Adipose tissue (tissue), 3 donors: ENCODE measurements around the gene SLC35E4. TPM values are rescaled to one million over a fixed set of nuclear protein-coding genes. Genes with fewer than 3 reads are reported as not detected.
"Not testable (repeated sequence)": the region's sequence is repeated elsewhere in the genome, so short reads cannot be mapped to it uniquely, and the experiment has no call there.

Source experiments
- H3K27ac ChIP-seq: one replicate; pipeline ENCODE4 v1.5.1; 2013; ENCODE audit warnings: low read depth, low read length
- WGBS, 3 donors: extraction: QIAGEN DNeasy Blood & Tissue Kit; methylation state at CpG; one replicate each; pipeline ENCODE4 v1.1.7; 2013; 5-methylcytosine and 5-hydroxymethylcytosine counted together
- polyA plus RNA-seq, 3 donors: library from polyadenylated mRNA; stranded (reverse); fragments of 200-250 nt; gene quantifications; one replicate each; pipeline ENCODE4 v1.2.3, GENCODE V29; 2013
- donor health status: healthy with polysubstance abuse.
- donor health status: Bipolar disorder and iron deficiency.
- donor health status: healthy.

The SLC35E4 gene
- polyA plus RNA-seq: 1 to 10 TPM; 1.1 to 3.6 (median 1.3) TPM

GRCh38 chr22:30635273-30636225 lies at the start of gene SLC35E4:
SLC35E4 (plus strand) TSS chr22:30635781; CDS start chr22:30636451, 670 bp downstream.
- H3K27ac ChIP-seq: peak within 1 kb of the TSS; percentile 91
- WGBS, 3 donors: 1% methylated on average over 66 to 75 of the region's 75 CpGs

DNA sequence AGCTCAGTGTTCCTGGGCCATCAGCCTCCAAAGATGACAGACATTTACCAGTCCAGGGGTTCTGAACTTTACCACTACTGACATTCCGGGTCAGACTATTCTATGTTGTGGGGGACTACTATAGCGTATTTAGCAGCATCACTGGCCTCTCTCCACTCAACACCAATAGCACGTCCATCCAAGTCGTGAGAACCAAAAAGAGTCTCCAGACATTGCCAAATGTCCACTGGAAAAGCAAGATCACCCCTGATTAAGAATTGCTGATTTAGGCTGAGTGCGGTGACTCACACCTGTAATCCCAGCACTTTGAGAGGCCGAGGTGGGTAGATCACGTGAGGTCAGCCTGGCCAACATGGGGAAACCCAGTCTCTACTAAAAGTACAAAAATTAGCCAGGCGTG lies 49.2 kb upstream of the SLC35E4 start:
- 93 to 96% (median 94%) methylated on average over 8 of the region's 8 CpGs for WGBS, 3 donors
- H3K27ac ChIP-seq: no peak overlapping the region

- no peak overlapping the region for H3K27ac ChIP-seq
- WGBS, 3 donors: 3 to 6% (median 6%) methylated on average over 14 of the region's 14 CpGs
These were observed 44.4 kb upstream of the SLC35E4 start for GRCh38 chr22:30591191-30591587.

DNA sequence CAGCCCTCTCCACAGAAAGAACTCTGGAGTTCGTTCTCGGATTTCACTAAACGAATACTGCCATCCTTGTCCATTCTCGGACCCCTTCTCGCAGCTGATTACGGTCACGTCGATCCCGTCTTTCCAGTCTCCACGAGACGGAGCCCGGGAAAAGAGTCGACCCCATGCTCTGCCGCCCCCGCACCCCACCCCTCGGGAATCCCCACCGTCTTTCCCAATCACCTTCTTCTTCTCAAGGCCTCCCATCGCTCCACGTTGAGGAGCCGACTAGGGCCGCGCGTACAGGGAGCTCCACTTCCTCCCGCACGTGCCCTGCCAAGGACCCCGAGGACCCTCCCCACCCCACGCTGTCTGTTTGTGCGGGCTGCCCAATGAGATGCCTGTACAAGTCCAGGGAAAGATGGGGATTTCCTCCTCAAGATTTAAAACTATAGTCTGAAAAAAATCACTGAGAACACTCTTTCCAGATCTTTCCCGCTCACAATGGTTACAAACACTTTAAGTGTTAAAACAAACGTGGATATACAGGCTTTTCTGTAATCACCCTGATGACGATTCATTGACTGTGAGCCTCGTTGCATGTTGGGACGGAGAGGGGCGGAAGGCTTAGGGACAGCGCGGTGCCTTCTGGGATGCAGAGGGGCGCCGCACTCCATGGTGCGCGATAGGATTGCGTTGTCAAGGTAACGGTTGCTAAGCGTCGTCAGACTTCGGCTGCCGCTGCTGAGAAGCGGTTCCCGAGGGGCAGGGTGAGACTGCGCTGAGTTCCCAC lies 43.8 kb upstream of the SLC35E4 start, which contains the start of gene PES1:
PES1 (minus strand) TSS at position 323 of the 772 bp plus-strand sequence; CDS start at position 246, 77 bp downstream.
- H3K27ac ChIP-seq: no peak within 1 kb of the TSS

GRCh38 chr22:30592360-30592713 lies 43.2 kb upstream of the SLC35E4 start:
- WGBS, 3 donors: 25 to 33% (median 30%) methylated on average over 18 of the region's 18 CpGs
- H3K27ac ChIP-seq: not testable (repeated sequence)

More for the DNA sequence above, 43.8 kb upstream of the SLC35E4 start, which contains the start of gene PES1:
- 0 to 1% (median 0%) methylated on average over 49 of the region's 49 CpGs for WGBS, 3 donors

- WGBS, 3 donors: 29 to 77% (median 71%) methylated on average over 2 of the region's 2 CpGs
- H3K27ac ChIP-seq: no peak overlapping the region
These were observed 39.4 kb upstream of the SLC35E4 start for GRCh38 chr22:30596199-30596598.

- no peak overlapping the region for H3K27ac ChIP-seq
- WGBS, 3 donors: 49 to 92% (median 88%) methylated on average over 25 to 29 of the region's 29 CpGs
These were observed 38.7 kb upstream of the SLC35E4 start for GRCh38 chr22:30596886-30597285.

- WGBS, 3 donors: 83 to 92% (median 90%) methylated on average over 3 of the region's 3 CpGs
- no peak overlapping the region for H3K27ac ChIP-seq
These were observed 36.6 kb upstream of the SLC35E4 start for GRCh38 chr22:30598986-30599385.

- 51 to 60% (median 54%) methylated on average over 3 of the region's 3 CpGs for WGBS, 3 donors
- H3K27ac ChIP-seq: no peak overlapping the region
These were observed 34.7 kb upstream of the SLC35E4 start for GRCh38 chr22:30600921-30601320.

DNA sequence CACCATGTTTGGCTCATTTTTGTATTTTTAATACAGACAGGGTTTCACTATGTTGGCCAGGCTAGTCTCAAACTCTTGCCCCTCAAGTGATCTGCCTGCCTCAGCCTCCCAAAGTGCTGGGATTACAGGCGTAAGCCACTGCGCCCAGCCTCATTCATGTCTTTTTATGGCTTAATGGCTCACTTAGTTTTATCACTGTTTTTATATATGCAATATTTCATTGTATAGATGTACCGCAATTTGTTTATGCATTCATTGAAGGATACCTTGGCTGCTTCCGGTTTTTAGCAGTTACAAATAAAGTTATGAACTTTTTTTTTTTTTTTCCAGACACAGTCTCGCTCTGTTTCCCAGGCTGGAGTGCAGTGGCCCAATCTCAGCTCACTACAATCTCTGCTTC lies 34.1 kb upstream of the SLC35E4 start:
- no peak overlapping the region for H3K27ac ChIP-seq
- 79 to 88% (median 86%) methylated on average over 5 of the region's 5 CpGs for WGBS, 3 donors

- H3K27ac ChIP-seq: no peak overlapping the region
- WGBS, 3 donors: 50 to 63% (median 58%) methylated on average over 3 of the region's 3 CpGs
These were observed 33.5 kb upstream of the SLC35E4 start for GRCh38 chr22:30602049-30602448.

- 67 to 78% (median 74%) methylated on average over 3 of the region's 3 CpGs for WGBS, 3 donors
- no peak overlapping the region for H3K27ac ChIP-seq
These were observed 31.8 kb upstream of the SLC35E4 start for GRCh38 chr22:30603801-30604200.

DNA sequence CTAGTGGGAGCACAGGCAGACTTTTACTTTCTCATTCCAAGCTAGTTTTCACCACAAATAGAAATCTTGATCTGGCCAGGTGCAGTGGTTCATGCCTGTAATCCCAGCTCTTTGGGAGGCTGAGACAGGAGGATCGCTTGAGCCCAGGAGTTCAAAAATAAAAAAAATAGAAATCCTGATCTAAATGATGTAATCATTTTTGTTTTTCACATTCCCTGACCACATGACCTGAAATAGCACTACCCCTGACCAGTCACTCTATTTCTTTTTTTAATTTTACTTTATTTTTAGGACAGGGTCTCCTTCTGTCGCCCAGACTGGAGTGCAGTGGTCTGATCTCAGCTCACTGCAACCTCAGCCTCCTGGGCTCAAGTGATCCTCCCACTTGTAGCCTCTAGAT lies 30.9 kb upstream of the SLC35E4 start:
- 81 to 93% (median 91%) methylated on average over 2 of the region's 2 CpGs for WGBS, 3 donors
- H3K27ac ChIP-seq: no peak overlapping the region

DNA sequence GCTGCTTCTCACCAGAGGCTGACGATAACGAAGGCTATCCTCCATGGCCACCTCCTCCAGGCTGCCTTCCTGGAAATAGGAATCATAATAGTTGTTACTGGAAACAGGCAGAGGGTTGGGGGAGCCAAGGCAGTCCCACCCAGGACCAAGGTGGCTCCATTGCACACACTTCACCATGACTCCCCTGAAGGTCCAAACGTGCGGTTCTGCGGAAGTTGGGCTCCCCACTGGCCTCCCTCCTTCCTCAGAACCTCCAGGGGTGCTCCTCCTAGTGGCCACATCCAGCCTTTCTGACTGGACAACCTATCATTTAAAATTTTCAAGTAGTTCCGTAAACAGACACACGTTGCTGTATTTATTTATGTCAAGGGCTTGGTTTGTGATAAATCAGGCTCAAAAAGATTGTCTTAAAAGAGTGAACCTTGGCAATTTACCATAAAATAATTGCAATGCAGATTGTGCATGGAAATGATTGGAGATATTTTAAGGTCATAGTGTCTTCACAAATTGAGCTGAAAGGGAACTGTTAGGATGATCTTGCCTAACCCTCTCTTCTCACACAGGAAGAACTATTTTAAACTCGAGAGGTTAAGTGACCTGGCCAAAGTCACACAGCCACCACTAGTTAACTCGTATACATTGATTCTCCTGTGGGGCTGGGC lies 30.0 kb upstream of the SLC35E4 start:
- H3K27ac ChIP-seq: no peak overlapping the region
- 22 to 27% (median 23%) methylated on average over 9 of the region's 9 CpGs for WGBS, 3 donors

DNA sequence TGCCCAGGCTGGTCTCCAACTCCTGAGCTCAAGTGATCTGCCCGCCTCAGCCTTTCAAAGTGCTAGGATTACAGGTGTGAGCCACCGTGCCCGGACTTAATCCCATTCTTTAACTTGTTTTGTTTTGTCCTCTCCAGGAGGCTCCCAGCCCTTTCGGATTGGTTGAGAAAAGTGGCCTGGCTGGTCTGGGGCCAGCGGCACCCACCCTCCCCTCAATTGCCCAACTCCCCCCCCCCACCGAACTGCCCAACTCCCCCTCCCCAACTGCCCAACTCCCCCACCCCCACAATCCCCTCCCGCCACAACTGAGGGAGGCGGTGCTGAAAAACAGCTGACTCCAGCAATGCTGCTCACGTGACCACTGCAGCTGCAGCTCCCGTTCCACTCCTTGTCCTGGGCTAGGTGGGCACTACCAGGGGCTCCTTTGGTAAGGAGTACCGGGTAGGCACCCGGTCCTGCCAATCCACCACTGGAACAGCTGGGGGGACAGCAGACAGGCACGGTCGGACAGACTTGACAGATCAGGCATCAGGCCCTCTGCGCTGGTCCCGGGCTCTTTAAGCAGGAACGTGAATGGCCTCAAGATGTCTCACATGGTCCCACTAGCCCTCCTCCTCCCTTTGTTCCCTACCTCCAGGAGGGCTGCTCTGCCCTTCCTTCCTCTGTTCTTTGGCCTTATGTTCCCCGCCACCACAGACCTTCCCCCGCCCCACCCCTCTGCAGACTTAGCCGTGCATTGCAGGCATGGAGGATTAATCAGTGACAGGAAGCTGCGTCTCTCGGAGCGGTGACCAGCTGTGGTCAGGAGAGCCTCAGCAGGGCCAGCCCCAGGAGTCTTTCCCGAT lies 28.9 kb upstream of the SLC35E4 start, which contains the start of gene TCN2:
TCN2 (plus strand) TSS at position 720 of the 845 bp plus-strand sequence. CDS start 158 bp downstream, outside the sequence.
- WGBS, 3 donors: 0 to 1% (median 0%) methylated on average over 24 of the region's 24 CpGs
- H3K27ac ChIP-seq: no peak within 1 kb of the TSS

- 73 to 76% (median 75%) methylated on average over 7 of the region's 7 CpGs for WGBS, 3 donors
These were observed 28.2 kb upstream of the SLC35E4 start for GRCh38 chr22:30607300-30607930.

GRCh38 chr22:30607939-30608338 lies 27.6 kb upstream of the SLC35E4 start:
- 73 to 80% (median 77%) methylated on average over 7 of the region's 7 CpGs for WGBS, 3 donors
- H3K27ac ChIP-seq: no peak overlapping the region

More at GRCh38 chr22:30607300-30607930, 28.2 kb upstream of the SLC35E4 start:
- H3K27ac ChIP-seq: no peak overlapping the region
